ENCODE measurements around the gene FZD4.
"Not testable (repeated sequence)": the region's sequence is repeated elsewhere in the genome, so short reads cannot be mapped to it uniquely, and the experiment has no call there.

The FZD4 gene

DNA sequence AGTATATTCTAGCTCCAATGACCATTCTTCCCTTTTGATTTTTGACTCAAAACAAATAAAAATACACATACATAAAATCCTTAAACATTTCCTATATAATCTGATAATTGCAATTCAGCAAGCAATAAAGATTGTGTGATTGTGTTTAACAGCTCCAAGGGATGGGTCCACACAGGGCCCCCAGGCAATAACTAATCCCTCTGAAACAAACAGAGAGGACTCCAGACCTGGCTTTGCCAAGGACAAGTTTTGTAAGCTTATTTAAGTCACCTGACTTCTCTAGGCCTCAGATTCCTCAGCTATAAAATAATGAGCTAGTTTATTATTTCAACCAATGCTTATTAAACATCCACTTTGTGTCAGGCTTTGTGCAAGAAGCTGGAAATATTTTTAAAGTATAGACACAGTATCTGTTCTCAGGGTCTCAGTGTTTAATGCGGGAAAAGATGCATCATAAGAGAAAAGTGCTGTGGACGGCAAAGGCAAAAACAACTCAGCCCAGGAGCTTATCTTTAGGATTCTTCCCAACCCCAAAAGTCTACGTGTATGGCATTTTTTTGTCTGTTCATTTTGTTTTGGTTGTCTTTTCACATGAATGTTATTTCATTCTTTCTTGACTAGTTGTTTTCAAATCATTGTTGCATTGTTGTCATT lies 20.1 kb downstream of the FZD4 start:
- DNase-seq = no peak

DNA sequence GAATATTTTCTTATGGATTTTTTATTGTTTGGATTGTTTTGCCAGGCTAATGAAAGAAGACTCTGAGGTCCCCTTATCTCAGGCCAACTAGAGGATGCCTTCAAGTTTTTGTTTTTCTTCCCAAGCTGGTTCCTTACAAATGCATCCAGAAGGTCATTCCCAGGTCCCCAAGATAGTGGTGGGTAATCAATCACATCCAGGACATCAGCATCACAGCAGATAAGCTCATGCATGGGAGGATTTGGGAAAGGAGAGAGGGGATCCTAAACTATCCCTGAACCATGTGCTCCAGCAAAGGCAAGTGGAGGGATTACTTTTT lies 20.7 kb downstream of the FZD4 start:
- DNase-seq = no peak

DNA sequence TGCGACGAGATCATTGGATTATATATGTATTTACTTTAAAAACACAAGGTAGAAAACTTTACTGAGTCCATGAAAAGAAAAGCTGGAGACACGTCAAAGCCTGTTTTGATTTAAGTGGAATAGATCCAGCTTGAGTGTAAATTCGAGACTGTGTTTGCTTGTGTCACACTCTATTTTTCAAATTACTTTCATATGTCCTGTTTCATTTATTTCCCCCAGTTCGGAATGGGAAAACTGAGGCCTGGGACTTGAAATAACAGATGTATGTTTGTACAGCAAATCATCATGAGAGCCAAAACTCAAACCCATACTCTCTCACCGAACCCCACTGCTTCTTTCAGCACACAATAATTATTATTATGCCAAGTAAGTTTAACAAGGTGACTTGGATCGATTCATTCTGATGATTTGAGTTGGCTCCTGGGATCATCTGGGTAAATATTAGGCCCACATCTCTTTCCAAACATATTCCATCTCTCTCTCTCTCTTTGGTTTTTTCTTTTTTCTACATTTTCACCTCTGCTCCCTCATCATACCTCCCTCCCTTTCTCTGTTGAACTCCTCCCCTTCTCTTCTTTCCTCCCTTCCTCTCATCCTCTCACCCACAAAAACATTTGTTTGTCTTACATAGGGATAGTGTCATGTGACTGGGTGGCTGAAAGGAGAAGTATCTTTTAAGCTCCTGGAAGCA lies 21.2 kb downstream of the FZD4 start:
- DNase-seq = no peak

DNA sequence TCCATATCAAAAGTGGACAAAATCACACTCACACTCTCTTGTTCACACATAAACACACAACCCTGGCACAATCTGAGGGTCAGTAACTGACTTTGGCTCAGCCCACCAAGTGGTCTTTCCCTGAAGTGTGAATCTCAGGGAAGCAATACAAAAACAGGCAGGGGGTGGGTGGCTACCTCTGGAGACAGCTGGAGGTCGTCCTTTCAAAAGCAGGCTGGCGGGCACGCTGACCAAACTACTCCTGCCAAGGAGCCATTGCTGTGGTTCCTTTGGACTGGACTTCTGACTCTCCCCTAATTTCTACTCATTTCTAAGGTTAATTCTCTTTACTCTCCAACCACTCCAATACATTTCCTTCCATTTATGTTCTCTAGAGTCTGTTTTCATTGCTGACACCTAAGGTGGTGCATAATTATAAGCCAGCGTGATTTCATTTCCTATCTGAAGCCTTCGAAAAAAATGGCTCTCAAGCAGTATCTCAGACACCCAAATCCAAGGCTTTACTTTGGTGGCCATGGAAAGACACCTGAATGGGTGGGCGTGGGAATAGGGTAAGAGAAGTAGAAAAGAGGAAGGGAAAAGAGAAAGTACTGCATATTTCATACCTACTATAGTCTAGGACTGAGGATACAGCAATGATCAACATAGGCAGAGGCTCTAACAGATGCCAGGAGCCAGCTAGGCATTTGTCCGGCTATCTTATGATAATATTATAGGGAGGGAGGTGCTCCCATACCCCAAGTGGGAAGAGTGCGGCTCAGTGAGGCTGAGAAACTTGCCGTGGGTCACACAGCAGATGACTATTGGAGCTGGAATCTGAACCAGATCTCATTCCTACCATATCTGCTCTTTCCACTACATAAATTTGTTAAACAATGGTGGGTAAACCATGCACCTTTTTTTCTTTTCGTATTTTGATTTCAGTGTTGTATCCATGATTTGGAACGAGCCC lies 22.0 kb downstream of the FZD4 start:
- DNase-seq = no peak

DNA sequence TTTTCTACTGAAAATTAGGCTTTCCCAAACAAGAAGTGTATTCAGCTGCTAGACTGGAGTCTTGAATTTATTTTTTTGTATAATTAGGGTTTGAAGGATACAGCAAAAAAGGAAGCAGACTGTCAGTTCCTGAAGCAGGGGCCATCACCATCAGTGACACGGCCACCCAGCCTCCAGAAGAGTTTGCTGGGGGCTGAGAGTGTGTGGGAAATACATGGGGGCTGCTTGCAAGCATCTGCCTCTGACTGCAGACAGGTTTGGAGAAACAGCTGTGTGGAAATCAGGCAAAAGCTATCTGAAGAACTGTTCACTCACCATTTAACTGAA lies 23.0 kb downstream of the FZD4 start:
- no peak for DNase-seq

DNA sequence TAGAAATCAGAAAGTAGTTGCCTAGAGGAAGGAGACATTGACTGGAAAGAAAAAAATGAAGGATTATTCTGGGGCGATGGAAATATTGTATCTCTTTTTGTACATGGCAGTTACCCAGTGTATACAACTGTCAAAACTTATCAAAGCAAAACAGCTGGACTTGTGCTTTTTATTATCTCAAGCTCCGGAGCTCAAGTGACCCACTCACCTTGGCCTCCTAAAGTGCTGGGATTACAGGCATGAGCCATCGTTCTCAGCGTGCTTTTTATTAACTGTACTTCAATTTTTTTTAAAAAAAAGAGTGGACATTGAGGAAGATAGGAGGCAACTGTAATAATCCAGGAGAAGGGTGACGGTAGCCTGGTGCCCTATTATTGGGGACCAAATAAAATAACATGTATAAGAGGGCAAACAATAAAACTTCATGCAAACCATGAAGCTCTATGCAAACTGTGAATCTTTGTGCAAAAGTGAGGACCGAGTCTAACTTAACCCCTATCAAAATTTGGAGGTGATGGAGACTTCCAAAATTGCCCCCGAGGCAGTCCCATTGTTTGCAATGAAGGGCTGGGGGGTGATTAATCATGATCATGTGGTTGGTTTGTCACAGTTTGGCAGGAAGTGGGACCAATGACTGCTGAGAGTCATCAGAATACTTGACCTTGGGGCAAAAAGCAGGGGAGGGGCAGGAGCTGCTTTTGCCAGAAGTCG lies 23.5 kb downstream of the FZD4 start:
- DNase-seq = no peak

DNA sequence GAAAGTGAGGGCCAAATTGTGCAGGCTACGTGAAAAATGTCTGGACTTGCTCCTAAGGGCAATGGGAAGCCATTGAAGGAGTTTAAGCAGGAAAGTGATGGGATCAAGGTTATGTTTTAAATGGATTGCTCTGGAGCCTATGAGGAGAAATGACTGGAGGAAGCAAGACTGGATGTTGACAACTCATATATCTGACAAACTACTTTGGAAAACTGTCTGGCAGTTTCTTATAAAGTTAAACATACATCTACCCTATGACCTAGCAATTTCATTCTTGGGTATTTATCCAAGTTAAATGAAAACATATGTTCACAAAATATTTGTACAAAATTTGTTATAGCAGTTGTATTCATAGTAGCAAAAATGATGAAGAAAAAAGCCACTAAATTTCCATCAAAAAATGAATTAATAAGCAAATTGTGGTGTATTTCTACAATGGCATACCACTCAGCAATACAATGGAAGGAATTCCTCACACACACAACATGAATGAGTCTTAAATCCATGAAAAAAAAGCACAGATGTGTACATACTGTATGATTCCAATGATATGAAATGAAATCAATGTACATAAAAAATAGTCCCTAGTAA lies 24.1 kb downstream of the FZD4 start:
- no peak for DNase-seq

DNA sequence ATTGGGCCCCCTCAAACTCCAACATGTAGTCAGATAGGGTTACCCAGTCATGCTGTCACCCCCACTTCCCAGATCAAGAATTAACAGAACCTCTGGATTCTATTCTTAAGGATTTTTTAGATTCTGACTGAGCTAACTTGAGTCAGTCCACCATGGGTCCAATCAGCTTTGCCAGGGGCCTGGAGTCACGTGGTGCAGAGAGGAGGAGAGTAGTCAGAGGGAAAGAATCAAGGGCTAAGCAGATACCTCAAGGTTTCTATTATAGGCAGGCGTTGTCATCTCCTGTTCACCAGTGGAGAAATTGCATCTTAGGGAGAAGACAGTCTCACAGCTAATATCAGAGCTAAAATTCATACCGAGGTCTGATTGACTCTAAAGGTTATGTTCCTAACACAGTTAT lies 28.2 kb downstream of the FZD4 start:
- DNase-seq = no peak

DNA sequence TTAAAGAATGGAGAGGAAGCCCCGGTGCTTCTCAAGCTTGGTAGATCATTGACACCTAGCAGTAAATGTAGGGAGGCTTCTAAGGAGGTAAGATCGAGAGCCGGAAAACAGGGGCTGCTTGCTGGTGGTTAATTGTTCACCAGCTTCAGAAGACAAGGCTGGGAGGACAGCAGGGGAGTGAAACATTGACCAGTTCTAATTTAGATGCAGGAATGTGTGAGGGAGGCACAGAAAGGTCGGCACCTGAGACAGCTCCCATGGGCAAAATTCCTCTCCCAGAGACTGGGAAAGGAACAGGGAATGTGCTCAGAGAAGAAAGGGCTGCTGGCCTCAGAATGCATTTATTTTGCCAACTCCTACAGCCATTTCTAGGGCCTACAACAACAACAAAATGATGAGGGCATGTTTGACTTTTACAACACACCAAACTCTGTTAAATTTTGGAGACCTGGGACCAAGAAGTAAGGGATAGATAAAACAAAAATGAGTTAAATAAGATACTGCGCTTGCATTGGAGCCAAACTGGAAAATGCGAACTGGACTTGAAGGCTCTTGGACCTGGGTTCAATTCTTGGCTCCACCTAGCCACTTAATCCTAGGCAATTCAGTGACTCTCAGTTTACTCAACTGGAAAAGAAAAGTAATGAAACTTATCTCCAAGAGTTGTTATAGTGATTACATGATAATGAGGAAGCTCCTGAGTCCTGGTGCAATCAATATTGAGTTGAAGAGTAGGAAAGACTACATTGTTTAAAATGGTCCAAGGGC lies 31.0 kb downstream of the FZD4 start:
- DNase-seq = no peak

DNA sequence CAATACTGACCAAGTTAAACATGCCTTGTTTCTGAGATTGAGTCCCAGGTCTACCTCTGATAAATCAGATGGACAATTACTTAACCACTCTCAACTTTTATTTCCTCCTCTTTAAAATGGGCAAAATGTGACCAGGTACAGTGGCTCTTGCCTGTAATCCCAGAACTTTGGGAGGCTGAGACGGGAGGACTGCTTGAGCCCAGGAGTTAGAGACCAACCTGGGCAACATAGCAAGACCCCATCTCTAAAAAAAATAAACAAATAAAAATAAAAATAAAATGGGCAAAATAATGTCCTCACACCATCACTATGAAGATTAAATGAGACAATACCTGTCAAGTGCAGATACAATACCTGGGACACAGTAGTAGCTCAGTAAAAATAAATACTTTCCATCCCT lies 33.0 kb downstream of the FZD4 start:
- no peak for DNase-seq

DNA sequence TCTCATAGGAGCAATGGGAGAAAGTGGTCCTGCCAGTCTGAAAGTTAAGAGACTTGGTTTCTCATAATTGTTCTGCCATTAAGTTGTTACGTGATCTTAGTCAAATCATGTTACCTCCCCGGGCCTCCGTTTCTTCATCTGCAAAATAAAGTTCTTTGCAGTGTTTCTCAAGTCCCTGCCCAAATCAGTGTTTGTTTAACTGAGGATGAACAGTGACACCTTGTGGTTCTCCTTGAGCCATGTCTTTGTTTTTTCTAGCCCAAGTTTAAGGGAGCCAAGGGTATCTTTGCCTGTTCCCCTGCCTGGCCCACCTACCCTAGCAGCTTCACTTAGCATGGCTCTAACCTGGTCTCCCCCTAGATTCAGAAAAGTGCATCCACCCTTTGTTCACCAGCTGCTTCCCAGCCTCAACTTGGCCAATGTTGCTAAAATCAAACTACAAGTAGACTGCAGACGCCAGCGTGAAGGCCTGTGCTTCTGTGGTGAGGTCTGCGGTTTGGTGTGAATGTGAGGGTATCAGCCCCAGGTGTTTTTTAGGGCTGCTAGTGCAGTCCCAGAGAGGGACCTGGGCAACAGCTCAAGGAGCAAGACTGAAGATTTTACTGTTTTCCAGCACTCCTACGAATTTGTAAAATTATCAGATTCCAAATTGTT lies 35.5 kb downstream of the FZD4 start:
- DNase-seq = no peak

DNA sequence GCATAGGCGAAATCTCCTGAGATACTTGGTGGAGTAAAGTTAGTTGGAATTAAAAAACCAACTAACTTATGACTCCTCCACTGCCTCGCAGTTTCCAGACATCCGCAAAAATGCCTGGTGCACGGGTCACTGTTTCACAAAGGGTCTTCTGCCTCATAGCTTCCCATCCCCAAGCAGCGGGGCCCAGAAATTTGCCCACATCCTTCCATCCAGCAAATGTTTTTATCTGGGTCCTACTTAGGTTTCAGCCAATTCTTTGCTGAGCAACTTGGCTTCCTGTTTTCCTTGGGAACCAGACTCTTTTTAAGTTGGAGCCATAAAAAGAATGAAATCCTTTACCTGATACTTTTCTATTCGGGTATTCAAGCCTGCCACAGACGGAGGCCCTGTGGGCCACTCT lies 36.2 kb downstream of the FZD4 start:
- no peak for DNase-seq

DNA sequence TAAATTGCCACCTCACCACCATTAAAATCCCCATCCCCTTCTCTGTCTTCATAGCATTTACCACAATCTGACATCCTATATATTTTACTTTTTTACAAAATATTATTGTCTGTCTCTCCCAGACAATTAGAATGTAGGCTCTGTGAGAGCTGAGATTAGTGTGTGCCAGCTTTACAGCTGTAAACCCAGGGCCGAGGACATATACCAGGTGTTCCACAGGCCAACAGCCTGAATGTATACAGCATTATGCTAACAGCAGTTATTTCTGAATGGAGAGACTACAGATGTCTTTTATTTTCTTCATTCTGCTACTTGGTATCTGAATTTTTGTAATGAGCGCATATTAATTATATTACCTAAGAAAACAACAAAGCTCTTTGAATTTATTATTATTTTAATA lies 36.7 kb downstream of the FZD4 start:
- no peak for DNase-seq

DNA sequence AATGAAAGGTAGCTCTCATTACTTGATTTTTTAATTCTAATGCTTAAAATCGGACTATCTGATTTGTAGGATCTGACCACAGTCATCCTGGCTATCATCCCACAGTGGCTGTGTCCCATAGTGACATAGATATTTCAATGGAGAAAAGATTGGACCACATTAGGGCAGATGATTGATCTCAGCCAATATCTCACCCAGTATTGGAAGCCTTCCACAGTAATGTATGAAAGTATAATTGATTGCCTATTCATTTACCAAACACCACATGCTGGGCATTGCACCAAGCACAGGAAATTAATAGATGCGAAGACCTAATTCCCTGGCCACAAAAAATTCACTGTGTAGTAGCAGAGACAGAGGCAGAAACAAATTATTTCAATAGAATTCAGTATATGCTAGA lies 37.6 kb downstream of the FZD4 start:
- no peak for DNase-seq

DNA sequence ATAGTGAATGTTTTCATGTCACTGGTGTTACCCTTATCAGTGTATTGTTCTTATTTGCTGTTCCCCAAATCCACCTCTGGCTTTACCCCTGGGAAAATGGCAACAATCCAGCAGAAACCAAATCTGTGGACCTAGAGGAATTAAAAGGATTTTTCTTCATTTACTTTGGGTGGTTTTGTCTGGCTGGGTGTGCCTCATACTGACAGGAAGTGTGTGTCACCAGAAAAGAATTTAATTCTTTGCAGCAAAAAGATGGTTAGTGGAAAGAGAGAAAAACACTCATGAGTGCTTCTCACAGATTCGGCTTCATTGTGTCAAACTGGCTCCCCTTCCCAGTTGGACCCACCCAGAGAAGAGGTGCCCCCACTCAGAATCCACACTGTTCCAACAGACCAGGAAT lies 38.9 kb downstream of the FZD4 start:
- DNase-seq = no peak

DNA sequence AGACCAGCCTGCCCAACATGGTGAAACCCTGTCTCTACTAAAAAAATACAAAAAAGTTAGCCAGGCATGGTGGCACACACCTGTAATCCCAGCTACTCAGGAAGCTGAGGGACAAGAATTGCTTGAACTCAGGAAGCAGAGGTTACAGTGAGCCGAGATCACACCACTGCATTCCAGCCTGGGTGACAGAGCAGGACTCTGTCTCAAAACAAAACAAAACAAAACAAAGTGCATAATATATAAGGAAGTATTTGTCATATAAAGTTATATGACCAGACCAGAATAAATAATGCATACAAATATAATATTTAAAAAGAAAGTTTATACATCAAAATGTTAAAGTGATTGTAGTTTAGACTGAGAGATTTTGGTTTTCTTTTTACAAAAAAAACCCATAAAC lies 39.3 kb downstream of the FZD4 start:
- not testable (repeated sequence) for DNase-seq

DNA sequence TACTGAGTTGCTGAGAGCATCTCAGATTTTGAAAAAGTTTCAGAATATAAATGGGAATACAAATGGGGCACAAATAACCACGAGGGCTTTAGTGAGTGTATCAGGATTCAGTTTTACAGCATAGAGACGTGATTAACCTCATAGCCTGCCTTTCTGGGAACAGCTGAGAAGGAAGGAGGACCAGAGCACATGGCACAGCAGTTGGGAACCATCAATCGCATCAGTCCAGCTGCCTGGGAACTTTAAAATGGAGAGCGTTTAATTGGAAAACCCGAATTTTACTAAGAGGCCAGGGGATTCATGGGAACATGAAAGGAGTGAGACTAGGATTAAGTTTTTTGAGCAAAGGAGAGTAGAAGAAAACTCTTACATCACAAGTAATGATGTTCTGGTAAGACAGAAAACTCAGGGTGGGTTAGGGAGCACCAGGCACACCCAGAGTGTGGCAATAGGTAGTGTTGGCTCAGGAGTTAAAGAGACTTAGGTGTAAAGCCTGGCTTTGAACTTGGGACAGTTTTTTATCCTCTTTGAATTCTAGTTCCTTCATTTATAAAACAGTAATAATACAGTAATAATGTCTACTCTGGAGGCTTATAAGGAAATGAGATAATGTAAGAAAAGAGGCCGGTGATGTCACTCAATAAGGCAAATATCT lies 40.2 kb downstream of the FZD4 start:
- DNase-seq = no peak

DNA sequence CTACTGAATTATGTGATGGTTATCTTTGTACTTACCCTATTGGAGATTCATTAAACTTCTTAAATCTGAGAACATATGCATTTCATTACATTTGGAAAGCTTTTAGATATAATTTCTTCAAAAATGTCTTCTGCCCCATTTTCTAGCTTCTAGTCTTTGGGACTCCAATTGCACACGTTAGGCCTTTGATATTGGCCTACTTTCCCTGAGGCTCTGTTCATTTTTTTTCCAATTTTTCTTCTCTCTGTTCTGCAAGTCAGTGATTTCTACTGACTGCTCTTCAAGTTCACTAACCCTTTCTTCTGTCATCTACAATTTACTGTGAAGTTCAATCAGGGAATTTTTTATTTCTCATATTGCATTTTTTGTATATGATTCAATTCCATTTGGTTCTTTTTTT lies 43.0 kb downstream of the FZD4 start:
- DNase-seq = no peak

DNA sequence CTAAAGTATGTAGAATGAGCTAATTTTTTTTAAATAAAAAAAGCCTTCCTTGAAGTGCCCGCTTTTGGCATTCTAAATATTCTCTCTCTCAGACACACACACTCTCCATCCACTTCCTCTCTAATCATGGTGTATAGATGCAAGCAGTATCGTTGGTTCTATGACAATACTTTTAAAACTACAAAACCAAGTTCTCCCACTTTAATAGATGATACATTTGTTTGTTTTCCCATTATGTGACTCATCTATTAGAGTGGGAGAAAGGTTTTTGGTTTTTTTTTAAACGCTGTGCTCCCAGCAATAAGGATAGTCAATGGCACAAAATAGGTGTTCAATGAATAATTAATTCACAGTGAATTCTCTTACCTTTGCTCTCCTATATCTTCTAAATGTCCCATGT lies 44.6 kb downstream of the FZD4 start:
- DNase-seq = no peak

DNA sequence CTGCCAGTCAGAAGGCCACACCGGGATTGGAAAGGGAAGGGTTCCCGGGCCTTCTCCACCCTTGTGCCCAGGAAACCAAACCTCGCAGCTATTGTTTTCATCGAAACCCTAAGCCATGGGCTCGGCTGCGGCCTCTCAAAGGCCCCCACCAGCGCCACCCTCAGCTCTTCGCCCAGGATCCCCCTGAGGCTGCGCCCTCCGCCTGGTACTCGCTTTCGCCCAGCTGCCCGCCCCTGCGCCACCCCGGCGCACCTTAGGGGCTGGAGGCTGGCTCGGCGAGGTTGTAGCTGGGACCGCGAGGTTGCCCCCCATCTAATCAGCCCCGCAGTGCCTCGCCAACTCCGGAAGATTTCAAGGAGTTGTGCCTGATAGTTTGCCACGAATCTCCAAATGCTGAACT lies 49.0 kb downstream of the FZD4 start:
- no peak for DNase-seq

DNA sequence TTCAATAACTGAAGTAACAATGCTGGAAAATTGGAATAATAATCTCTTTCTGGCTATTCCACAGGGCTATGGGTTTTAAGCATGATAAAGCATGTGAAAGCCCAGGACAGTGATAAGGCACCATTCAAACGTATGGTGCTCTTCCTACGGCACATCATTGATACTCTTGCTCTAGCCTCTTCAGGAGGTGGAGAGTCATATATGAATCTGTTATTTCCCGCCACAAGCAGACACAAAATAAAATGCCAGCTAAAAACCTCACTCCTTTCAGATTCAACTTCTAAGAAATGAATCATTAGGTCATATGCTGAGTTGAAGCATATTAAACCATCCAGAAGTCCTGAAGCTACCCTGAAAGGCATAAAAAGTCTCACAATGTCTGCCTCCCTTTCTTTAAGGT lies 49.9 kb downstream of the FZD4 start:
- DNase-seq = no peak

Measured in activated gamma-delta T cell (primary cell).